SJSA1 (cell line): ENCODE measurements around the gene RHBDD1. TPM values are rescaled to one million over a fixed set of nuclear protein-coding genes. Genes with fewer than 3 reads are reported as not detected.

Experiments used
- DNase-seq, 2 experiments: peaks; one replicate each; pipeline ENCODE4 v3.0.0-alpha.2; 2015 to 2020; ENCODE audit warnings: low spot score in 2 of 2, low read depth in 1 of 2
- H3K27ac ChIP-seq: fragments of 250-450 bp; sonication (Bioruptor Pico); 2 replicates; pipeline ENCODE4 v1.5.1; 2020; ENCODE audit warnings: mild to moderate bottlenecking, moderate library complexity
- H3K27me3 ChIP-seq: fragments of 250-450 bp; sonication (Bioruptor Pico); replicated peaks from 2 replicates; pipeline ENCODE4 v1.5.1; 2020; ENCODE audit warnings: mild to moderate bottlenecking, moderate library complexity
- H3K36me3 ChIP-seq: fragments of 250-450 bp; sonication (Bioruptor Pico); 2 replicates; pipeline ENCODE4 v1.5.1; 2020; ENCODE audit warnings: mild to moderate bottlenecking
- H3K4me1 ChIP-seq: fragments of 250-450 bp; sonication (Bioruptor Pico); replicated peaks from 2 replicates; pipeline ENCODE4 v1.6.1; 2021; ENCODE audit warnings: mild to moderate bottlenecking
- H3K4me3 ChIP-seq: fragments of 250-450 bp; sonication (Bioruptor Pico); 2 replicates; pipeline ENCODE4 v1.5.1; 2020; ENCODE audit warnings: mild to moderate bottlenecking
- H3K9me3 ChIP-seq: fragments of 250-450 bp; sonication (Bioruptor Pico); replicated peaks from 2 replicates; pipeline ENCODE4 v1.5.1; 2020; ENCODE audit warnings: mild to moderate bottlenecking
- total RNA-seq: library from RNA; depleted of rRNA; stranded (reverse); fragments of >200 nt; shearing (Covaris generic); gene quantifications from 2 replicates; pipeline ENCODE4 v1.2.3, GENCODE V29; 2014

Gene RHBDD1
- total RNA-seq, 1 experiment from 2014 or later, result 10.1 TPM

- Histone ChIP-seq H3K36me3 (no peaks in the 10 kb centered on the region), H3K4me3 (no peak overlapping the region), H3K27ac (no peak overlapping the region), H3K4me1 (no peaks in the 10 kb centered on the region), H3K9me3 (no peaks in the 10 kb centered on the region), H3K27me3 (no peaks in the 10 kb centered on the region)
- DNase-seq, result no peak
These were observed 126.4 kb downstream of the RHBDD1 start for GRCh38 chr2:226962176-226962773.

GRCh38 chr2:226963528-226963927 lies 127.7 kb downstream of the RHBDD1 start:
- Histone ChIP-seq H3K4me1 (no peaks in the 10 kb centered on the region), H3K9me3 (no peaks in the 10 kb centered on the region), H3K36me3 (no peaks in the 10 kb centered on the region), H3K27ac (no peak overlapping the region), H3K4me3 (no peak overlapping the region), H3K27me3 (no peaks in the 10 kb centered on the region)
- no peak for DNase-seq

- DNase-seq, result no peak
These were observed 129.5 kb downstream of the RHBDD1 start for GRCh38 chr2:226965376-226965775.

GRCh38 chr2:226969417-226970080 lies 133.7 kb downstream of the RHBDD1 start:
- DNase-seq, result no peak
- H3K27ac ChIP-seq, result no peak overlapping the region
- no peaks in the 10 kb centered on the region; the same call in 1 of the 2 replicates for H3K27me3 ChIP-seq
- no peak overlapping the region for H3K4me3 ChIP-seq
- H3K36me3 ChIP-seq, result no peaks in the 10 kb centered on the region
- H3K4me1 ChIP-seq, result no peaks in the 10 kb centered on the region
- H3K9me3 ChIP-seq, result no peaks in the 10 kb centered on the region

More at GRCh38 chr2:226965376-226965775, 129.5 kb downstream of the RHBDD1 start:
- Histone ChIP-seq H3K4me3 (no peak overlapping the region), H3K27ac (no peak overlapping the region), H3K4me1 (no peaks in the 10 kb centered on the region), H3K36me3 (no peaks in the 10 kb centered on the region), H3K27me3 (no peaks in the 10 kb centered on the region; the same call in 1 of the 2 replicates), H3K9me3 (no peaks in the 10 kb centered on the region)

- H3K36me3 ChIP-seq, result no peaks in the 10 kb centered on the region
- no peaks in the 10 kb centered on the region for H3K9me3 ChIP-seq
- no peak overlapping the region for H3K27ac ChIP-seq
- H3K27me3 ChIP-seq, result no peaks in the 10 kb centered on the region; the same call in 1 of the 2 replicates
- DNase-seq, result no peak
- H3K4me3 ChIP-seq, result no peak overlapping the region
- H3K4me1 ChIP-seq, result no peaks in the 10 kb centered on the region
These were observed 134.5 kb downstream of the RHBDD1 start for GRCh38 chr2:226970362-226970761.

GRCh38 chr2:226971084-226971483 lies 135.2 kb downstream of the RHBDD1 start:
- Histone ChIP-seq H3K27ac (no peak overlapping the region), H3K27me3 (no peaks in the 10 kb centered on the region; the same call in 1 of the 2 replicates), H3K9me3 (no peaks in the 10 kb centered on the region), H3K4me3 (no peak overlapping the region), H3K36me3 (no peaks in the 10 kb centered on the region), H3K4me1 (no peaks in the 10 kb centered on the region)
- DNase-seq, result no peak

GRCh38 chr2:226971770-226972169 lies 135.9 kb downstream of the RHBDD1 start:
- Histone ChIP-seq H3K27ac (no peak overlapping the region), H3K9me3 (no peaks in the 10 kb centered on the region), H3K27me3 (no peaks in the 10 kb centered on the region; the same call in 1 of the 2 replicates), H3K36me3 (no peaks in the 10 kb centered on the region), H3K4me3 (no peak overlapping the region), H3K4me1 (no peaks in the 10 kb centered on the region)
- no peak for DNase-seq

- Histone ChIP-seq H3K27ac (no peak overlapping the region), H3K4me3 (no peak overlapping the region), H3K36me3 (no peaks in the 10 kb centered on the region), H3K27me3 (no peaks in the 10 kb centered on the region; the same call in 1 of the 2 replicates), H3K9me3 (no peaks in the 10 kb centered on the region), H3K4me1 (peaks cover 16% of the 10 kb centered on the region)
- DNase-seq, result no peak
These were observed 138.0 kb downstream of the RHBDD1 start for GRCh38 chr2:226973816-226974215.

- Histone ChIP-seq H3K27ac (peak overlapping the region; percentile 12; the same call in 1 of the 2 replicates), H3K9me3 (no peaks in the 10 kb centered on the region)
These were observed 141.9 kb downstream of the RHBDD1 start for GRCh38 chr2:226977775-226978190.

GRCh38 chr2:226978300-226978699 lies 142.4 kb downstream of the RHBDD1 start:
- no peaks in the 10 kb centered on the region for H3K9me3 ChIP-seq
- peaks cover 16% of the 10 kb centered on the region for H3K4me1 ChIP-seq
- no peak overlapping the region for H3K27ac ChIP-seq
- no peak for DNase-seq
- H3K4me3 ChIP-seq, result no peak overlapping the region
- H3K36me3 ChIP-seq, result no peaks in the 10 kb centered on the region
- no peaks in the 10 kb centered on the region for H3K27me3 ChIP-seq

More at GRCh38 chr2:226977775-226978190, 141.9 kb downstream of the RHBDD1 start:
- Histone ChIP-seq H3K4me1 (peaks cover 16% of the 10 kb centered on the region), H3K27me3 (no peaks in the 10 kb centered on the region), H3K4me3 (no peak overlapping the region), H3K36me3 (no peaks in the 10 kb centered on the region)
- DNase-seq, result peak in 1 of 2 experiments; percentile 82

GRCh38 chr2:226979004-226979403 lies 143.2 kb downstream of the RHBDD1 start:
- Histone ChIP-seq H3K9me3 (no peaks in the 10 kb centered on the region), H3K27me3 (no peaks in the 10 kb centered on the region), H3K4me3 (no peak overlapping the region), H3K27ac (no peak overlapping the region), H3K36me3 (no peaks in the 10 kb centered on the region), H3K4me1 (peaks cover 16% of the 10 kb centered on the region)
- no peak for DNase-seq

GRCh38 chr2:226981791-226982326 lies 146.0 kb downstream of the RHBDD1 start:
- H3K27ac ChIP-seq, result no peak overlapping the region
- no peaks in the 10 kb centered on the region for H3K9me3 ChIP-seq
- H3K4me3 ChIP-seq, result no peak overlapping the region
- H3K4me1 ChIP-seq, result peaks cover 19% of the 10 kb centered on the region
- no peak for DNase-seq
- H3K36me3 ChIP-seq, result no peaks in the 10 kb centered on the region
- H3K27me3 ChIP-seq, result no peaks in the 10 kb centered on the region

- H3K4me3 ChIP-seq, result no peak overlapping the region
- H3K27ac ChIP-seq, result no peak overlapping the region
- H3K36me3 ChIP-seq, result no peaks in the 10 kb centered on the region
- no peaks in the 10 kb centered on the region for H3K27me3 ChIP-seq
- H3K9me3 ChIP-seq, result no peaks in the 10 kb centered on the region
- H3K4me1 ChIP-seq, result peaks cover 3% of the 10 kb centered on the region; the same call in 1 of the 2 replicates
- DNase-seq, result no peak
These were observed 148.3 kb downstream of the RHBDD1 start for GRCh38 chr2:226983895-226984749.
